ENCODE measurements around the gene MKKS. TPM values are rescaled to one million over a fixed set of nuclear protein-coding genes. Genes with fewer than 3 reads are reported as not detected.

The MKKS gene
- total and polyA plus RNA-seq, 2 of the 13 experiments (the other 11 are each of a cell fraction or from before 2014, with no cell fraction given), result 26.7 to 34.5 TPM

- TF ChIP-seq AHDC1 (CRISPR knock-in tag; IDR thresholded peaks at IDR 0.05; ENCODE audit: borderline replicate concordance) (peak; percentile 96), ZBTB2 (CRISPR knock-in tag; IDR thresholded peaks at IDR 0.05; ENCODE audit: low read depth) (no peak), ZNF382 (CRISPR knock-in tag; IDR thresholded peaks at IDR 0.05; ENCODE audit: borderline replicate concordance) (no peak), ZNF30 (CRISPR knock-in tag; IDR thresholded peaks at IDR 0.05) (0 out of 2 replicates have a peak, but pooled peaks have one; percentile 46), SIN3B (IDR thresholded peaks at IDR 0.05; ENCODE audit: low read length) (no peak), SNAPC2 (CRISPR knock-in tag; IDR thresholded peaks at IDR 0.05) (peak; percentile 56; the same call in 1 of the 2 replicates), PRMT3 (CRISPR knock-in tag; IDR thresholded peaks at IDR 0.05; ENCODE audit: borderline replicate concordance, low read depth) (no peak), ZNF788 (CRISPR knock-in tag; IDR thresholded peaks at IDR 0.05; ENCODE audit: borderline replicate concordance) (no peak), ZNF260 (CRISPR knock-in tag; IDR thresholded peaks at IDR 0.05; ENCODE audit: borderline replicate concordance, low read depth) (no peak), CBX5 (CRISPR knock-in tag; IDR thresholded peaks at IDR 0.05; ENCODE audit: borderline replicate concordance) (no peak), KAT2B (IDR thresholded peaks at IDR 0.05; ENCODE audit: borderline replicate concordance, low read depth, low read length) (peak; percentile 98), FOXA3 (CRISPR knock-in tag; IDR thresholded peaks at IDR 0.05) (peak; percentile 88), ZNF441 (CRISPR knock-in tag; IDR thresholded peaks at IDR 0.05; ENCODE audit: borderline replicate concordance) (peak; percentile 23; the same call in 1 of the 2 replicates), ZNF225 (CRISPR knock-in tag; IDR thresholded peaks at IDR 0.05) (no peak), ZNF24 (IDR thresholded peaks at IDR 0.05) (no peak), FIP1L1 (IDR thresholded peaks at IDR 0.05; ENCODE audit: borderline replicate concordance, insufficient read depth, low read depth, low read length) (no peak), ZNF775 (CRISPR knock-in tag; IDR thresholded peaks at IDR 0.05; ENCODE audit: borderline replicate concordance) (peak; percentile 25; the same call in 1 of the 2 replicates), ZNF343 (CRISPR knock-in tag; IDR thresholded peaks at IDR 0.05) (no peak), ZNF674 (CRISPR knock-in tag; IDR thresholded peaks at IDR 0.05; ENCODE audit: low read depth) (no peak), NFE2L1 (CRISPR knock-in tag; IDR thresholded peaks at IDR 0.05; ENCODE audit: borderline replicate concordance) (no peak), PHF5A (CRISPR knock-in tag; IDR thresholded peaks at IDR 0.05; ENCODE audit: low read depth, unreplicated experiment) (no peak)
Observed at GRCh38 chr20:10367943-10368701, 65.9 kb downstream of the MKKS start (continued).

Measured in HepG2 (cell line).